NT2/D1 (cell line): ENCODE results near the gene ST3GAL4.

Experiments
- DNase-seq: peaks from one replicate; pipeline ENCODE4 v3.0.0-alpha.2; 2011; ENCODE audit warnings: low read depth, low spot score
- H3K27me3 ChIP-seq: 2 replicates; pipeline ENCODE4 v1.6.0; 2011; ENCODE audit warnings: mild to moderate bottlenecking; ENCODE audit not compliant: insufficient read length, insufficient read depth
- H3K36me3 ChIP-seq: 2 replicates; pipeline ENCODE4 v1.6.1; 2011; ENCODE audit warnings: mild to moderate bottlenecking, low read length, mixed read lengths; ENCODE audit not compliant: insufficient read depth, insufficient read length
- H3K4me1 ChIP-seq: 2 replicates; pipeline ENCODE4 v1.5.1; 2011; ENCODE audit not compliant: insufficient read depth, insufficient read length
- H3K4me3 ChIP-seq: 2 replicates; pipeline ENCODE4 v1.5.1; 2011; ENCODE audit warnings: low read depth; ENCODE audit not compliant: insufficient read length
- H3K9ac ChIP-seq: 2 replicates; pipeline ENCODE4 v1.6.0; 2011; ENCODE audit warnings: low read depth; ENCODE audit not compliant: insufficient read length
- H3K9me3 ChIP-seq: 2 replicates; pipeline ENCODE4 v1.5.1; 2011; ENCODE audit warnings: mild to moderate bottlenecking, low read length; ENCODE audit not compliant: insufficient read depth
- SUZ12 ChIP-seq: IDR thresholded peaks from 2 replicates; pipeline ENCODE4 v1.6.1; 2011; ENCODE audit not compliant: insufficient read length, insufficient read depth; ENCODE audit errors: extremely low read depth
- YY1 ChIP-seq: IDR thresholded peaks from 2 replicates; pipeline ENCODE4 v1.6.1; 2011; ENCODE audit not compliant: insufficient read length, insufficient read depth
- ZNF274 ChIP-seq: IDR thresholded peaks from 2 replicates; pipeline ENCODE4 v1.6.1; 2011; ENCODE audit warnings: mild to moderate bottlenecking, low read depth, low read length

Gene ST3GAL4

DNA sequence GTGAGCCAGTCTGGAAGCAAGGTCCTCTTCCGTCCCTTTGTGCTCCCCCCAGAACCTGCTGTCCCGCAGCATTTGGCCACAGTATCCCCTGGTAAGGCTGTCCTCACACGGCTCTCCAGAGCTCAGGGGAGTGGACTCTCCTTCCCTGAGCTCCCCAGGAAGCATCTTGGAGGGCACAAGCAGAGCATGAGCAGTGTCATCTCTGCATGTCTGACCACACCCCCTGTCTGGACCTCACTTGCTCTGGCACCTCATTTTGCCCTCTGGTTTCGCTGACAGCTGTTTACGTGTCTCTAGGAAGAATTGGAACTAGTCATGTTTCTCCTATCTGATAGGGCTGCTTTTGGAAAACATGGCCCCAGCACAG is 36.1 kb upstream of the ST3GAL4 start:
- H3K4me3 ChIP-seq, result no peak overlapping the region
- no peaks in the 10 kb centered on the region for H3K4me1 ChIP-seq
- H3K36me3 ChIP-seq, result no peaks in the 10 kb centered on the region
- H3K9me3 ChIP-seq, result no peaks in the 10 kb centered on the region
- H3K27me3 ChIP-seq, result no peaks in the 10 kb centered on the region
- no peak overlapping the region for H3K9ac ChIP-seq
- TF ChIP-seq SUZ12 (no peak), ZNF274 (no peak), YY1 (no peak)
- no peak for DNase-seq

GRCh38 chr11:126322996-126323395 is 32.5 kb upstream of the ST3GAL4 start:
- no peaks in the 10 kb centered on the region for H3K4me1 ChIP-seq
- H3K27me3 ChIP-seq, result no peaks in the 10 kb centered on the region
- H3K4me3 ChIP-seq, result no peak overlapping the region
- H3K9ac ChIP-seq, result no peak overlapping the region
- no peaks in the 10 kb centered on the region for H3K36me3 ChIP-seq
- TF ChIP-seq YY1 (no peak), SUZ12 (no peak), ZNF274 (no peak)
- DNase-seq, result no peak
- no peaks in the 10 kb centered on the region for H3K9me3 ChIP-seq

- H3K4me1 ChIP-seq, result no peaks in the 10 kb centered on the region
- H3K27me3 ChIP-seq, result no peaks in the 10 kb centered on the region
- no peak overlapping the region for H3K9ac ChIP-seq
- H3K4me3 ChIP-seq, result no peak overlapping the region
- DNase-seq, result no peak
- no peaks in the 10 kb centered on the region for H3K9me3 ChIP-seq
- TF ChIP-seq SUZ12, result no peak
- no peak for TF ChIP-seq ZNF274
- peaks cover 11% of the 10 kb centered on the region for H3K36me3 ChIP-seq
These were observed 28.0 kb upstream of the ST3GAL4 start for GRCh38 chr11:126327281-126328000.

GRCh38 chr11:126328001-126328390 is 27.5 kb upstream of the ST3GAL4 start:
- Histone ChIP-seq H3K4me3 (no peak overlapping the region), H3K4me1 (no peaks in the 10 kb centered on the region), H3K36me3 (peaks cover 12% of the 10 kb centered on the region), H3K27me3 (no peaks in the 10 kb centered on the region), H3K9ac (no peak overlapping the region), H3K9me3 (no peaks in the 10 kb centered on the region)
- no peak for DNase-seq
- TF ChIP-seq SUZ12, result no peak
- no peak for TF ChIP-seq ZNF274
- TF ChIP-seq YY1, result no peak

DNA sequence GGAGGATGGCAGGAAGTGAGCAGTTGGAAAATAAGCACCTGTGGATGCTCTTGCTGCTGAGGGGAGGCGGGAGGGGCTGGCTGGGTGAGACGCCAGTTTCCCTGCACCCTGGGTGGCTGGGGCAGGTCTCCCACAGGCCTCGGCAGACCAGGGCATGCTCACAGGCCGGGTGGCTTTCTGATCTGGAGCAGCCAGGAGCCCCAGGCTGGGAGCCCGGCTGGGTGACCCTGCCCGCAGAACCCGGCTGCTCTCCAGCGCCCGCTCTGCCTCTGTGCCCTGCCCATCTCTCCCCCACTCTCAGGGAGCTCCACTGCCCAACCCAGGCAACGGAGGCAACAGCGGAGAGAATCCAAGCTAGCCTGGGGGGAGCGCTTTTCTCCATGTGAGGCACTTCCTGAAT is 27.0 kb upstream of the ST3GAL4 start:
- DNase-seq, result no peak
- H3K9ac ChIP-seq, result no peak overlapping the region
- no peaks in the 10 kb centered on the region for H3K4me1 ChIP-seq
- peaks cover 12% of the 10 kb centered on the region for H3K36me3 ChIP-seq
- no peaks in the 10 kb centered on the region for H3K27me3 ChIP-seq
- no peaks in the 10 kb centered on the region for H3K9me3 ChIP-seq
- TF ChIP-seq YY1, result no peak
- TF ChIP-seq ZNF274, result no peak
- no peak for TF ChIP-seq SUZ12
- H3K4me3 ChIP-seq, result no peak overlapping the region

GRCh38 chr11:126328938-126329643 is 26.4 kb upstream of the ST3GAL4 start:
- H3K4me1 ChIP-seq, result no peaks in the 10 kb centered on the region
- no peak for TF ChIP-seq SUZ12
- no peak for TF ChIP-seq YY1
- no peak for TF ChIP-seq ZNF274
- no peak overlapping the region for H3K9ac ChIP-seq
- no peak overlapping the region for H3K4me3 ChIP-seq
- no peak for DNase-seq
- H3K27me3 ChIP-seq, result no peaks in the 10 kb centered on the region
- peaks cover 12% of the 10 kb centered on the region for H3K36me3 ChIP-seq
- no peaks in the 10 kb centered on the region for H3K9me3 ChIP-seq

DNA sequence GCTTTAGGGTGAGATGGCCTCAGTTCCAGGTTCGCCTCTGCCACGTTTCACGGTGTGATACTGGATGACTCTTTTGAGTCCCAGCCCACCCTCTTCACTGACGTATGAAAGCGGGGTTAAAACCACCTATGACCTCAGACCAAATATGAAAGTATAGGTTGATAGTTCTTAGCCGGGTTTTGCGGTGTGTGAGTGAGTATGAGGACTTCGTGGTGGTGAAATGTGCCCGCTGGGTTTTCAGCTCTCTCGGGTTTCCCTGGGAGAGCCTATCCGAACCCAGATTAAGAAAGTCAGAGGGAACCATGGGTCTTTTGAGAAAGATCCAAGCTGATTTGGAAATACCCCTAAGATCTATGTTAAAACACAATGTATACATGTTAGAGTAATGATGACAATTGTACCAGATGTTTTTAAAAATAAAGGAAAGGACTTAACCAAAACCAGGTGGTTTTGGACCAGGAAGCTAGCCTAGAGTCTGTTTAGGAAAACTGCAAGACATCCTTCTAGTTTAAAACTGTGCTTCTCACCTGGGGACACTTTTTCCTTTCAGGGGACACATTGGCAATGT is 25.8 kb upstream of the ST3GAL4 start:
- Histone ChIP-seq H3K9ac (no peak overlapping the region), H3K4me1 (no peaks in the 10 kb centered on the region), H3K9me3 (no peaks in the 10 kb centered on the region), H3K27me3 (no peaks in the 10 kb centered on the region), H3K36me3 (peaks cover 12% of the 10 kb centered on the region), H3K4me3 (no peak overlapping the region)
- no peak for TF ChIP-seq SUZ12
- no peak for TF ChIP-seq ZNF274
- TF ChIP-seq YY1, result no peak
- no peak for DNase-seq
